ENCODE measurements around the gene SCN5A. TPM values are rescaled to one million over a fixed set of nuclear protein-coding genes. Genes with fewer than 3 reads are reported as not detected.

The SCN5A gene
- total RNA-seq, 1 donor from 2014 or later = 3.9 TPM

- Mint-ChIP-seq H3K4me1 (peaks cover 5% of the 10 kb centered on the region), H3K36me3 (no peaks in the 10 kb centered on the region), H3K9me3 (peaks cover 4% of the 10 kb centered on the region), H3K27ac (no peak overlapping the region), H3K4me3 (no peak overlapping the region), H3K27me3 (ENCODE audit: insufficient read depth, low read depth) (peaks cover 36% of the 10 kb centered on the region)
- Histone ChIP-seq H4K20me1 (ENCODE audit: low read depth) (peaks cover 8% of the 10 kb centered on the region), H3K9ac (no peak overlapping the region), H3F3A (ENCODE audit: low read depth) (no peaks in the 10 kb centered on the region), H3K4me1 (peaks cover 11% of the 10 kb centered on the region), H3K4me2 (peak overlapping the region; percentile 62), H3K27me3 (no peaks in the 10 kb centered on the region), H3K4me3 (no peak overlapping the region), H3K9me3 (ENCODE audit: low read depth) (no peaks in the 10 kb centered on the region), H2AFZ (replicated peaks) (no peak overlapping the region), H3K79me2 (ENCODE audit: low read depth) (no peaks in the 10 kb centered on the region), H3K27ac (no peak overlapping the region), H3K36me3 (no peaks in the 10 kb centered on the region)
- TF ChIP-seq CTCF (IDR thresholded peaks at IDR 0.05) (no peak), EZH2phosphoT487 (IDR thresholded peaks at IDR 0.05) (no peak), EZH2 (IDR thresholded peaks at IDR 0.05) (no peak)
- no peak for DNase-seq (ENCODE audit: low spot score)
Measured at GRCh38 chr3:38630606-38631005, 18.9 kb downstream of the SCN5A start.

GRCh38 chr3:38630070-38630469 lies 19.4 kb downstream of the SCN5A start:
- H3K27ac Mint-ChIP-seq = no peak overlapping the region
- H3K4me3 Mint-ChIP-seq = no peak overlapping the region
- H2AFZ ChIP-seq (replicated peaks) = no peak overlapping the region
- peaks cover 4% of the 10 kb centered on the region for H3K9me3 Mint-ChIP-seq
- H3K4me3 ChIP-seq = no peak overlapping the region
- H3K27me3 ChIP-seq = no peaks in the 10 kb centered on the region
- H3K4me1 Mint-ChIP-seq = peaks cover 5% of the 10 kb centered on the region
- H3K27ac ChIP-seq = no peak overlapping the region
- no peak overlapping the region for H3K9ac ChIP-seq
- no peaks in the 10 kb centered on the region for H3K36me3 ChIP-seq
- peaks cover 8% of the 10 kb centered on the region for H4K20me1 ChIP-seq (ENCODE audit: low read depth)
- H3K4me1 ChIP-seq = peaks cover 11% of the 10 kb centered on the region
- peak overlapping the region; percentile 62 for H3K4me2 ChIP-seq
- no peaks in the 10 kb centered on the region for H3K9me3 ChIP-seq (ENCODE audit: low read depth)
- DNase-seq (ENCODE audit: low spot score) = no peak
- no peaks in the 10 kb centered on the region for H3K36me3 Mint-ChIP-seq
- H3K27me3 Mint-ChIP-seq (ENCODE audit: insufficient read depth, low read depth) = peaks cover 31% of the 10 kb centered on the region
- H3F3A ChIP-seq (ENCODE audit: low read depth) = no peaks in the 10 kb centered on the region
- no peak for TF ChIP-seq EZH2phosphoT487 (IDR thresholded peaks at IDR 0.05)
- TF ChIP-seq EZH2 (IDR thresholded peaks at IDR 0.05) = no peak
- TF ChIP-seq CTCF (IDR thresholded peaks at IDR 0.05) = no peak
- no peaks in the 10 kb centered on the region for H3K79me2 ChIP-seq (ENCODE audit: low read depth)

GRCh38 chr3:38628835-38629234 lies 20.7 kb downstream of the SCN5A start:
- no peak overlapping the region for H3K4me3 Mint-ChIP-seq
- H3K27me3 Mint-ChIP-seq (ENCODE audit: insufficient read depth, low read depth) = peaks cover 37% of the 10 kb centered on the region
- TF ChIP-seq CTCF (IDR thresholded peaks at IDR 0.05) (no peak), EZH2phosphoT487 (IDR thresholded peaks at IDR 0.05) (no peak), EZH2 (IDR thresholded peaks at IDR 0.05) (no peak)
- H3K27ac Mint-ChIP-seq = no peak overlapping the region
- no peak for DNase-seq (ENCODE audit: low spot score)
- H3K4me3 ChIP-seq = no peak overlapping the region
- no peak overlapping the region for H3K9ac ChIP-seq
- no peaks in the 10 kb centered on the region for H3K79me2 ChIP-seq (ENCODE audit: low read depth)
- no peaks in the 10 kb centered on the region for H3F3A ChIP-seq (ENCODE audit: low read depth)
- H3K9me3 ChIP-seq (ENCODE audit: low read depth) = no peaks in the 10 kb centered on the region
- H3K27me3 ChIP-seq = no peaks in the 10 kb centered on the region
- H3K9me3 Mint-ChIP-seq = peaks cover 4% of the 10 kb centered on the region
- H3K4me2 ChIP-seq = no peak overlapping the region
- H3K27ac ChIP-seq = no peak overlapping the region
- H2AFZ ChIP-seq (replicated peaks) = no peak overlapping the region
- no peaks in the 10 kb centered on the region for H3K36me3 ChIP-seq
- H4K20me1 ChIP-seq (ENCODE audit: low read depth) = peaks cover 8% of the 10 kb centered on the region
- peaks cover 11% of the 10 kb centered on the region for H3K4me1 ChIP-seq
- peaks cover 5% of the 10 kb centered on the region for H3K4me1 Mint-ChIP-seq
- H3K36me3 Mint-ChIP-seq = no peaks in the 10 kb centered on the region
